GM18517 (cell line): Measurements from ENCODE around the gene LSM2.
"Not testable (repeated sequence)": the region's sequence is repeated elsewhere in the genome, so short reads cannot be mapped to it uniquely, and the experiment has no call there.

Experiments
- ATAC-seq: cut with Tn5 transposase; IDR thresholded peaks from one replicate; pipeline ENCODE4 v1.9.1; 2021; ENCODE audit warnings: mild to moderate bottlenecking, moderate library complexity; ENCODE audit not compliant: unreplicated experiment

Gene LSM2

GRCh38 chr6:31806470-31807272, at the start of gene LSM2:
Gene LSM2, minus strand, starts transcription at chr6:31806966. Its CDS starts 209 bp downstream, at chr6:31806757.
- ATAC-seq: peak; percentile 76

- ATAC-seq: not testable (repeated sequence)
Observed at GRCh38 chr6:31851980-31852718, 45.4 kb upstream of the LSM2 start.

- no peak for ATAC-seq
Observed at GRCh38 chr6:31851485-31851832, 44.7 kb upstream of the LSM2 start.

- ATAC-seq: no peak
Observed at GRCh38 chr6:31850765-31851484, 44.2 kb upstream of the LSM2 start.

GRCh38 chr6:31847276-31847978, 40.7 kb upstream of the LSM2 start:
- no peak for ATAC-seq

- ATAC-seq: no peak
Observed at GRCh38 chr6:31844507-31844906, 37.7 kb upstream of the LSM2 start.

- ATAC-seq: no peak
Observed at GRCh38 chr6:31842053-31842452, 35.3 kb upstream of the LSM2 start.

- not testable (repeated sequence) for ATAC-seq
Observed at GRCh38 chr6:31839779-31840126, 33.0 kb upstream of the LSM2 start.

GRCh38 chr6:31838968-31839367, 32.2 kb upstream of the LSM2 start:
- no peak for ATAC-seq

- not testable (repeated sequence) for ATAC-seq
Observed at GRCh38 chr6:31838114-31838553, 31.4 kb upstream of the LSM2 start.

- ATAC-seq: no peak
Observed at GRCh38 chr6:31837369-31838113, 30.8 kb upstream of the LSM2 start.

- ATAC-seq: no peak
Observed at GRCh38 chr6:31836474-31837368, 30.0 kb upstream of the LSM2 start.

- no peak for ATAC-seq
Observed at GRCh38 chr6:31836047-31836473, 29.3 kb upstream of the LSM2 start.

- peak; percentile 41 for ATAC-seq
Observed at GRCh38 chr6:31834367-31835250, 27.8 kb upstream of the LSM2 start.

- no peak for ATAC-seq
Observed at GRCh38 chr6:31831350-31832215, 24.8 kb upstream of the LSM2 start.

- ATAC-seq: no peak
Observed at GRCh38 chr6:31830886-31831335, 24.1 kb upstream of the LSM2 start.

- ATAC-seq: no peak
Observed at GRCh38 chr6:31829633-31830283, 23.0 kb upstream of the LSM2 start.
